T follicular helper cell (primary cell): Measurements from ENCODE around the gene MAML2.

ENCODE experiments used
- DNase-seq: peaks from one replicate; pipeline ENCODE4 v3.0.0-alpha.2; 2020; ENCODE audit warnings: low read depth

MAML2 gene

DNA sequence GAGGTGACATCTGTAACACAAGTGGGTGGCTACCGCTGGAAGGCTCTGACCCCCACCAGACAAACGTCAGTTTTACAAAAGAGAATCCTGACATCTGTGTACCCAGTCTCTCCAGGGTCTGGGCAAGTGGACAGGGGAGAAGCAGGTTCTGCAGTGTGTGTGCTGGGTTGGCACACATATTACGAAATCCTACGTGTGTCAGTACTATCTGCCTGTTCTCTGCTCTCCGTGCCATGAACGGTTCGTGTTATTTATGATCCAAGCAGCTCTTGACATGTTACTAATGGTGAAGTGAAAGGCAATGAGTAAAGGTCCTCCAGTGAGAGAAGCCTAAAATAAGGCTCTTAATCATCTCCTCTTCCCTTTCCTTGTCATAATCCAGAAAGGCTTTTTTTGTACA lies 217.6 kb downstream of the MAML2 start:
- no peak for DNase-seq

- no peak for DNase-seq
Observed at GRCh38 chr11:96124155-96124554, 218.8 kb downstream of the MAML2 start.

GRCh38 chr11:96123301-96123700 lies 219.7 kb downstream of the MAML2 start:
- DNase-seq = no peak

DNA sequence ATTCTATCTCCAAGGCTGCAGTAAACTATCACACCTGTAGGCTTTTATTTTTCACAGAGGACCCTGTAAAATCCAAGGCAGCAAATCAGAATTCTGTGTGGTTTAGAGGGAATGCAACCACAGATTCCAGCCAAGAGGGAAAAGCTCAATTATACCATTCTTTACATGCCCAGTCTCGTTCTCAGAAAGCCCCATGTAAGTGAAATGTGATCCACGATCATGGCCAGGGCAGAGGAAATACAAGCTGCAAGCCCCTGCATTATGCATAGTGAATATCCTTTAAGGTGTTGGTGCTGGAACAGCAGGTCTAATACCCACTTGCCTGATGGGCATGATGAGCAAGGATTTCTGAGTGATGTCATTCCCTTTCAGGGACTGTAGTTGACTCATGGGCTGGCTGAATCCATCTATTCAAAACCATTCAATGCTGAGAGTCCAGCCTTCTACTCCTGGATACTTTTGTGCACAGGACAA lies 220.4 kb downstream of the MAML2 start:
- DNase-seq = no peak

- DNase-seq = no peak
Observed at GRCh38 chr11:96119211-96119610, 223.8 kb downstream of the MAML2 start.

- no peak for DNase-seq
Observed at GRCh38 chr11:96116376-96116775, 226.6 kb downstream of the MAML2 start.

DNA sequence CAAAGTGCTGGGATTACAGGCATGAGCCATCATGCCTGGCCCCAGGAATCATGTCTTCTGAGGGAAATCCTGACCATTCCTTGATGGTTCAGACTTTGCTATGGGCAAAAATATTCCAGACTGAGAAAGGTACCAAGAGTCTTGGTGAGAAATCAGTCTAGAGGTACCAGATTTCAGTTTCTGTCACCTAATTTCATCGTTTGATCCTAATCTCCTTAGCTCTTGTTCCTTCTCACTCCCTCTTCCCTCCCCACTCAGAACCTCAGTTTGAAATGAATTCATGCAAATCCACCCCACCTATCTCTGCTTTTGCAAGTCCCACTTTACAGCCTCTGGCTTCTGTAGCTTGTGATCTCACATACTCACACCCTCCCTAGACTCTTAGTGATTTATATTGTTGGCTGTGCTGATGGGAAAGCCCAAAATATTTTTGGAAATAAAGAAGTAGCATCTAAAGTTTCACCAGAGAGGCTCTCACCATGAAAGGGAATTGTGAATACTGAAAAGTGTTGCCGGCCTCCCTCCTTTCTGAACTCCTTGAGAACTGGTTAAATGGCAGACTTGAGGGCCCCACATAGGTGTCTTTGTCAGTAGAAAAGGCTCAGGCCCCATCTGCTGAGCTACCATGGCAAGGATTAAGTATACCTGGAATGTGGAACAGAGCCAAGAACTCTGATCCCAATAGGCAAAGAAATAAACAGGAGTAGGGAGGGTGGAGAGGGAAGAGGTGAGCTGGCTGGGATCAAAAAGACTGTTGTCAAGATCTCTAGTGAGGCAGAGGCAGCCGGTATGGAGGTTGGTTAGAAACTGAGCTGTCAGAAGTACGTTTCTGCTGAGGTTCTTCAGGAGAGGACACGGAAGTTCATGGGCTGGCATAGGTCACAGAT lies 228.6 kb downstream of the MAML2 start:
- no peak for DNase-seq

GRCh38 chr11:96113193-96113681 lies 229.8 kb downstream of the MAML2 start:
- DNase-seq = no peak

DNA sequence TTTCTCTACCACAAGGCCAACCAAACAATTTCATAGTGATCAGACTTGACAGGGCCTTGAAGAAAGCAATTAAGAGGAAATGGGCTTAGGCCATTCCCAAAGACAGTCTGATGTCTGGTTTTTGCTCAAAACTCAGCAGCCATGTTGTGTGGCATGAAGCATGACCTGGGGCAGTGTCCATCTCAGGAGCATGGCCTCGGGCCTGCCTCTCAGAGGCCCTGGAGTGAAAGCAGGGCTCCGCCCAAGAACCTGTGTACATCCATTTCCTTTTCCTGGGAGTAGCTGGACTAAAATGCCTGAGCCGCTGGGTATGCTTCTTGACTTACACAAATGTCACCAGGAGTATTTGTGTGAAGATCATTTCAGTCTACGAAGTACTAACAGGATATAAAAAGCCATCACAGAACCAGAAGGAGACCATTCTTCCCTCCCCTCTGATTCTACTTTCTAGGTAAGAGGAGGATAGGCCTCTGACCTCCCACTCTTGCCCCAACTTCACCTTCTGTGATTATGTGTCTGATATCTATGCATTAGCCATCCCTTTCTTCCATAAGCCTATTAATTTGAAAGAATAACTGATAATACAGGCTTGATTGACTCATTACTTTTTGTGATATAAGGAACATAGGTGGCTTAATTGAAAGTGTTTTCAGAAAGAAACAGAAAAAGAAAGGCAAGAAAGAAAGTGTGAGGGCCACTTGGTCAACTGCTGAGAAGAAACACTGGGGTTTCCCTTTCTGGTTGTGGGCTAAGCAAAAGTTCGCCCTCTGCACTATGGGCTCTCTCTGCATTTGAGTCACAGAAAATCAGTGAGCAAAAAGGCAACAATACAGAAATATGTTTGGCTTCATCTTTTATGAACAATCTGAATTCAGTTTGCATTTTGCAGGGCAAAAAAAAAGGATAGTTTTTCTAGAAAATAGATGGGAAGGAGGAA lies 230.5 kb downstream of the MAML2 start:
- DNase-seq = no peak

- DNase-seq = no peak
Observed at GRCh38 chr11:96111308-96111707, 231.7 kb downstream of the MAML2 start.

DNA sequence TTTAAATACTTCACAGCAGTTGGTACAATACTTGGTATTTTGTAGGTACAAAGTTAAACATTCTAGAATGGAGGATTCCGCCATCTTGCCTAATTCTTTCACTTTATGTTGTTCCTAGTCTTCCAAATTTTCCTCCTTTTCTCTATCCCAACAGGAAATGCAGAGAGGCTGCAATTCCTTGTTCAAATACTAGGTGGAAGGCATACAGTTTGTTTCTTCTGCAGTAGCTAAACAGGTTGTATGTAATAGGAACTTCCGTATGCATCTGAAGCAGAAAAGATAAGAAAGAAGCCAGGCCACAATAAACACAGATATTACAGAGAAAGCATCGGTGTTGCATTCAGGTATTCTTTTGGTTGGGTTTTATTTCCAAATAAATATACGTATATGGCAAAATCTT lies 232.7 kb downstream of the MAML2 start:
- no peak for DNase-seq

DNA sequence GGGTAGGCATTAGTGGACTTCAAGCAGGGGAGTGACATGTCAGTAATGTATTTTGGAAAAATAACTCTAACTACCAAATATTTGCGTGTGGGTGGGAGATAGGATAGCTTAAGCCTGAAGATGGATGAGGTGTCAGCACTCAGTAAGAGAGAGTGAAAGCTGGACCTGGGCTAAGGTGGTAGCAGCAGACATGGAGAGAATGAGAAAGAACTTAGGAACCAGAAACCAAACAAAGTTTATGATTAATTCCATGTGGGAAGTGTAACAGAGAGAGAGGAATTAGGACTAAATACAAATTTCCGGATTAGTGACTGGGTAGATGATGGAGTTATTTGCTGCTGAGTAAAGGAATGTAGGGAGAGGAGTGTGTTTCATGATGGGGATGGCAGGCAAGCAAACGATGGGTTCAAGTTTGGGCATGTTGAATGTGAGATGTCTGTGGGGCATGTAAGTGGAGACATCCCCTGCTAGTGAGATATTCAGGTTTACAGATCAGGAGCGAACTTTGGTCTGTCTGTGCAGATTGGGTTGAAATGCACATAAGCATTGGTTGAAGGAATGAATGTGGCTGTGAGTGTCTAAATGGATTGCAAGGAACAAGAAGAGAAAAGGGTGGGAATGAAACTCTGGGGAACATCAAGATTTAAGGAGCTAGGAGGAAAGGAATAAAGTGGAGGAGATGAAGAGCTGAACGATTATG lies 233.5 kb downstream of the MAML2 start:
- no peak for DNase-seq

GRCh38 chr11:96107143-96107824 lies 235.7 kb downstream of the MAML2 start:
- no peak for DNase-seq

GRCh38 chr11:96106645-96107044 lies 236.3 kb downstream of the MAML2 start:
- DNase-seq = no peak

DNA sequence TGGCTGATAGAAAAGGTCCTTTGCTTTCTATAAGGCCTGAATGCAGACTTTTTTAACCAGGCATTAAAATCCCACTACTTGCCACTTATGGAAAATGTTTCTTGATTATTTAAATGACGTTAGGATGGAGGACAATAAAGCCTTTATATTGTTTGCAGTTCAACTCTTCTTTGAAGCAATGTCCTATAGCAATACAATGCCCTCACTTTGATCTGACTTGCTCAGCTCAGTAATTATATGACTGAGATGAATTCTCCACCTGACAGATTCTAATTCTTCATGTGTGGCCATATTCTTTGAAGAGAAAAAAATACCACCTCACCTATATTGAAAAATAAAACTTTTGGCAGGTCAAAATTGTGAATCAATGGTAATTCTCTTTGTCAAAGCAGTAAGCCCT lies 237.1 kb downstream of the MAML2 start:
- no peak for DNase-seq

- DNase-seq = no peak
Observed at GRCh38 chr11:96105197-96105895, 237.6 kb downstream of the MAML2 start.

DNA sequence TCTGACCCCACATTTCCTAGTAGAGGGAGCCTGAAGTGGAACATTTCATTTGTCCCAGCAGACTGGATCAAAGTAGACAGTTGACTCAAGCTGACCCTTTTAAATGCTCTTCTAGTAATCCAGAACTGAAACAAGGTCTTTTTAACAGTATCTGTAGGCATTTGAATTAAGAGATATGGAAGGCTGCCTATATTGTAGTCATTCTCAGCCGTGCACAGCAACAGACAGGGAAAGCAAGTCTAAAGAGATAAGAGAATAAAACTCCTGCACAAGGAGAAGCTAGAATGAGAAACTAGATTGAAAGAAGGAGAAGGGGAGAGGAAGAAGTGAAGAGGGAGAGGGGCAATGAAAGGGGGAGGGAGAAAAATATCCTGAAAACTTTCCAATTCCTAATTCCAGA lies 238.5 kb downstream of the MAML2 start:
- no peak for DNase-seq

- no peak for DNase-seq
Observed at GRCh38 chr11:96103721-96104120, 239.3 kb downstream of the MAML2 start.

DNA sequence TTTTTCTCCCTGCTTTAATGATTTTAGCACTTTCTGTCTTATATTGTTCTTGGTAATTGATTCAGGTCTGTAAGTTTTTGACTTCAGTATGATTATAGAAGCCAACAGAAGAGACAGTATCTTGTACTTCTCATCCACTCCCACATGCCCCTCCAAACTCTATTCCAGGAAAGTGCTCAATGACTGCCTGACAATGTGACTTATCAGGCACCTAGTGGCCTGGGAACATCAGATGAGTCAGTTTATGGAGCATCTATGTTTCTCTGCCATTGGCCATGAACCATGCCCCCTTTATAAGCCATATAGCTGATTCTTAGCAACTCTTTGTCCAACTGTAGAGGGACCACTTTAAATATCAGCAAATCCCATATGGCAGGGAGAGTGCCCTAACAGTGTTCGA lies 239.9 kb downstream of the MAML2 start:
- DNase-seq = no peak

DNA sequence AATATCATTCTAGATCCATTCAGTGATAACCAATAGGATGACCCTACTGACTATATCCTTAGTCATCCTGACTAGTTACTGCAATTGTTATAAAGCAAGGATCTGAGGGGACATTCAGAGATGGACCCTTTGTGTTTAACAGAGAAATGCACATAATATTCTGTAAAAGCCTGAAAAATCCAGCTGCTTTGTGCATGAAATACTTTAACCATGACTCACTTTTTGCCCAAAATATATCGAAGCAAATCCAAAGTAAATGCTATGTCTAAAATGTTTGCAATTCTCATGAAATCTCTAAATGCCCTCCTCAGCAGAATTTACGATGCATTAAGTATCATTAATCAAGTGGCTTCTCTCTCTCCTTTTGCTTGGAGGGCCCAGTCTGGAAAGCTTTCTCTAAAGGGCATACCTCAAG lies 240.3 kb downstream of the MAML2 start:
- no peak for DNase-seq

- DNase-seq = no peak
Observed at GRCh38 chr11:96101146-96101545, 241.8 kb downstream of the MAML2 start.
